SK-N-SH treated with all-trans-retinoic acid at 6 μM for 48 hours (cell line): ENCODE data around the gene UFD1.

Experiments used
- ESRRG ChIP-seq: fragments of 250-450 bp; sonication (Bioruptor Pico); IDR thresholded peaks from 2 replicates; pipeline ENCODE4 v1.6.1; 2021; ENCODE audit warnings: mild to moderate bottlenecking
- PPARA ChIP-seq: fragments of 250-450 bp; sonication (Bioruptor Pico); IDR thresholded peaks from 2 replicates; pipeline ENCODE4 v1.5.0; 2020; ENCODE audit warnings: mild to moderate bottlenecking, borderline replicate concordance
- SNAI2 ChIP-seq: fragments of 250-450 bp; sonication (Bioruptor Pico); IDR thresholded peaks from 2 replicates; pipeline ENCODE4 v1.5.0; 2020; ENCODE audit warnings: mild to moderate bottlenecking, moderate library complexity
- TCF4 ChIP-seq: fragments of 250-450 bp; sonication (Bioruptor Pico); IDR thresholded peaks from 2 replicates; pipeline ENCODE4 v1.8.0; 2021; ENCODE audit warnings: mild to moderate bottlenecking, moderate library complexity, borderline replicate concordance
- ZFP3 ChIP-seq: fragments of 250-450 bp; sonication (Bioruptor Pico); IDR thresholded peaks from 2 replicates; pipeline ENCODE4 v1.5.0; 2020; ENCODE audit warnings: mild to moderate bottlenecking, moderate library complexity
- ZFP30 ChIP-seq: fragments of 450-650 bp; formaldehyde crosslinking; IDR thresholded peaks from 2 replicates; pipeline ENCODE4 v1.5.0; 2022; ENCODE audit warnings: mild to moderate bottlenecking, moderate library complexity
- ZNF70 ChIP-seq: fragments of 450-650 bp; formaldehyde crosslinking; IDR thresholded peaks from 2 replicates; pipeline ENCODE4 v1.5.0; 2020; ENCODE audit warnings: mild to moderate bottlenecking, moderate library complexity
- TF ChIP-seq, protein P1 (sequence below): fragments of 250-450 bp; sonication (Bioruptor Pico); IDR thresholded peaks from 2 replicates; pipeline ENCODE4 v1.8.0; 2020; ENCODE audit warnings: mild to moderate bottlenecking, moderate library complexity, borderline replicate concordance
- TF ChIP-seq, protein P2 (sequence below): fragments of 250-450 bp; sonication (Bioruptor Pico); IDR thresholded peaks from 2 replicates; pipeline ENCODE4 v1.5.1; 2020; ENCODE audit warnings: low read depth, mild to moderate bottlenecking, moderate library complexity

DNA sequence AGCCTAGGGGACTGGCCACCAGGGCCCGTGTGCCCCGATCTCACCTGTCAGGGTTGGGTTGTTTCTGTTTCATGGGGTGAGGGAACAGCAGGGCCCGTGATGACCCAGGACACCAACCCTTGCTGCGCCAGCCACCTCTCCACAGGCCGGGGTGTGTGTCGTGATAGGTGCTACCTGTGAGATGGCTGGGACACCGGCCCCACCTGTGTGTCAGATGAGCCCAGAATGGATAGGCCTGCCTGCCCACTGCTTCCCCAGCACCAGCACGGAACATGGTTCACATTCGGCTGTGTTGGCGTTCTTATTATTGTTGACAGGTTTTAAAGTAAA is 38.1 kb upstream of the UFD1 start:
- TF ChIP-seq, protein P1, sequence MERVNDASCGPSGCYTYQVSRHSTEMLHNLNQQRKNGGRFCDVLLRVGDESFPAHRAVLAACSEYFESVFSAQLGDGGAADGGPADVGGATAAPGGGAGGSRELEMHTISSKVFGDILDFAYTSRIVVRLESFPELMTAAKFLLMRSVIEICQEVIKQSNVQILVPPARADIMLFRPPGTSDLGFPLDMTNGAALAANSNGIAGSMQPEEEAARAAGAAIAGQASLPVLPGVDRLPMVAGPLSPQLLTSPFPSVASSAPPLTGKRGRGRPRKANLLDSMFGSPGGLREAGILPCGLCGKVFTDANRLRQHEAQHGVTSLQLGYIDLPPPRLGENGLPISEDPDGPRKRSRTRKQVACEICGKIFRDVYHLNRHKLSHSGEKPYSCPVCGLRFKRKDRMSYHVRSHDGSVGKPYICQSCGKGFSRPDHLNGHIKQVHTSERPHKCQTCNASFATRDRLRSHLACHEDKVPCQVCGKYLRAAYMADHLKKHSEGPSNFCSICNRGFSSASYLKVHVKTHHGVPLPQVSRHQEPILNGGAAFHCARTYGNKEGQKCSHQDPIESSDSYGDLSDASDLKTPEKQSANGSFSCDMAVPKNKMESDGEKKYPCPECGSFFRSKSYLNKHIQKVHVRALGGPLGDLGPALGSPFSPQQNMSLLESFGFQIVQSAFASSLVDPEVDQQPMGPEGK, result no peak
- TF ChIP-seq, protein P2, sequence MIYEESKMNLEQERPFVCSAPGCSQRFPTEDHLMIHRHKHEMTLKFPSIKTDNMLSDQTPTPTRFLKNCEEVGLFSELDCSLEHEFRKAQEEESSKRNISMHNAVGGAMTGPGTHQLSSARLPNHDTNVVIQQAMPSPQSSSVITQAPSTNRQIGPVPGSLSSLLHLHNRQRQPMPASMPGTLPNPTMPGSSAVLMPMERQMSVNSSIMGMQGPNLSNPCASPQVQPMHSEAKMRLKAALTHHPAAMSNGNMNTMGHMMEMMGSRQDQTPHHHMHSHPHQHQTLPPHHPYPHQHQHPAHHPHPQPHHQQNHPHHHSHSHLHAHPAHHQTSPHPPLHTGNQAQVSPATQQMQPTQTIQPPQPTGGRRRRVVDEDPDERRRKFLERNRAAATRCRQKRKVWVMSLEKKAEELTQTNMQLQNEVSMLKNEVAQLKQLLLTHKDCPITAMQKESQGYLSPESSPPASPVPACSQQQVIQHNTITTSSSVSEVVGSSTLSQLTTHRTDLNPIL (CRISPR knock-in tag), result no peak
- TF ChIP-seq ZFP3 (CRISPR knock-in tag) (no peak), TCF4 (CRISPR knock-in tag) (no peak), ESRRG (CRISPR knock-in tag) (no peak), ZNF70 (CRISPR knock-in tag) (no peak), ZFP30 (no peak), PPARA (CRISPR knock-in tag) (no peak), SNAI2 (no peak)
